Measurements from ENCODE around the gene PGM2. TPM values are rescaled to one million over a fixed set of nuclear protein-coding genes. Genes with fewer than 3 reads are reported as not detected.

The PGM2 gene
- total and polyA plus RNA-seq, 2 donors (not counting 3 experiments of a cell fraction or from before 2014, with no cell fraction given) = 17.9 to 53.9 TPM

DNA sequence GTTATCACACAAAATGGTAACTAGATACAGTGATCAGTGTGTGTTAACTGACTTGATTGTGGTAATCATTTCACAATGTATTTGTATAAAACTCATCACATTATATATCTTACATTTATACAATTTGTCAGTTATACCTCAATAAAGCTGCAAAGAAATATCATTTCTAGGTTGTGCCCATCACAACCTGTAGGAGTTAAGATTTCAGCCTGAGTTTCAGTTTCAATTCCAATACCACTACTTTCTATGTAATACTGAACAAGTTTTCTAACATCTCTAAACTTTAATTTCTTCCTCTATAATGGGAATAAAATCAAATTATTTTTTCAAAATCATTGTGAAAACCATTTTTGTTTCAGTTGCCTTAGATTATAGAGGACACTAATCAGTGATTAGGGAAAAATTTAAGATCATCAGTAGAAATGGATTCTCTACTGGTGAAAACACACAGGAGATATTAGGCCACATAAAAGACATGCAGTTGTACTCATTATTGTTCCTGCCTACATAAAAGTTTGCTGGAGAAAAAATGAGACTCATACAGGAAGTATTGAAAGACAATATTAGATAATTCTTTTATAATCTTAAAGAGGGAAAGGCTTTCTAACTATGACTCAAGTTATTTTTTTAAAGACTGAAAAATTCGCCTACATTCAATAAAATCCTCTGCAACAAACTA lies 46.0 kb downstream of the PGM2 start:
- Histone ChIP-seq H3K79me2 (ENCODE audit: control insufficient read depth, insufficient read depth, low read length) (no peaks in the 10 kb centered on the region), H3K27me3 (ENCODE audit: control insufficient read depth in 2 of 2, insufficient read depth in 2 of 2, low read length in 2 of 2) (no peaks in the 10 kb centered on the region), H3K36me3 (ENCODE audit: control insufficient read depth in 2 of 2, extremely low read depth in 1 of 2, insufficient read depth in 2 of 2, low read length in 2 of 2) (no peaks in the 10 kb centered on the region), H3K9ac (replicated peaks; ENCODE audit: extremely low read depth, insufficient read depth, low read length) (no peak overlapping the region), H3K9me1 (replicated peaks; ENCODE audit: control insufficient read depth, extremely low read depth, insufficient read depth, low read length) (no peaks in the 10 kb centered on the region), H3K9me3 (replicated peaks; ENCODE audit: control insufficient read depth, insufficient read depth, low read length) (no peaks in the 10 kb centered on the region), H3K4me1 (ENCODE audit: control insufficient read depth, extremely low read depth, insufficient read depth, low read length) (no peaks in the 10 kb centered on the region), H4K20me1 (replicated peaks; ENCODE audit: control insufficient read depth, extremely low read depth, insufficient read depth, low read length) (no peaks in the 10 kb centered on the region), H3K4me3 (replicated peaks in 1 of 3; ENCODE audit: insufficient read depth in 1 of 3, low read depth in 1 of 3, low read length in 3 of 3) (no peak overlapping the region), H3K4me2 (ENCODE audit: insufficient read depth, low read length) (no peak overlapping the region), H3K27ac (ENCODE audit: insufficient read depth, low read depth, low read length) (no peak overlapping the region), H2AFZ (ENCODE audit: low read depth, low read length) (no peak overlapping the region)
- no TSS peak for BruUV-seq (replicated peaks)
- FAIRE-seq = no peak
- intact Hi-C loops (cut with micrococcal nuclease) = no loop called here
- POLR2A ChIA-PET = no interaction called here
- no peak for DNase-seq (ENCODE audit: low read depth, low spot score)
- no peak for TF ChIP-seq FOS (IDR thresholded peaks at IDR 0.05; ENCODE audit: borderline replicate concordance, insufficient read depth, low read length)
- TF ChIP-seq, protein P1, sequence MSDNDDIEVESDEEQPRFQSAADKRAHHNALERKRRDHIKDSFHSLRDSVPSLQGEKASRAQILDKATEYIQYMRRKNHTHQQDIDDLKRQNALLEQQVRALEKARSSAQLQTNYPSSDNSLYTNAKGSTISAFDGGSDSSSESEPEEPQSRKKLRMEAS (IDR thresholded peaks at IDR 0.05; ENCODE audit: insufficient read depth, insufficient read length) = no peak
- TF ChIP-seq EZH2 (IDR thresholded peaks at IDR 0.05; ENCODE audit: borderline replicate concordance, low read depth, low read length, severe bottlenecking) = no peak
- no peak for TF ChIP-seq POLR2AphosphoS5 (IDR thresholded peaks at IDR 0.05; ENCODE audit: insufficient read depth, low read depth, low read length)
- no peak for TF ChIP-seq MYC (IDR thresholded peaks at IDR 0.05; ENCODE audit: low read depth, low read length)
- TF ChIP-seq GATA2 (IDR thresholded peaks at IDR 0.05; ENCODE audit: insufficient read depth, insufficient read length, low read depth, low read length) = no peak
- TF ChIP-seq, protein P2, sequence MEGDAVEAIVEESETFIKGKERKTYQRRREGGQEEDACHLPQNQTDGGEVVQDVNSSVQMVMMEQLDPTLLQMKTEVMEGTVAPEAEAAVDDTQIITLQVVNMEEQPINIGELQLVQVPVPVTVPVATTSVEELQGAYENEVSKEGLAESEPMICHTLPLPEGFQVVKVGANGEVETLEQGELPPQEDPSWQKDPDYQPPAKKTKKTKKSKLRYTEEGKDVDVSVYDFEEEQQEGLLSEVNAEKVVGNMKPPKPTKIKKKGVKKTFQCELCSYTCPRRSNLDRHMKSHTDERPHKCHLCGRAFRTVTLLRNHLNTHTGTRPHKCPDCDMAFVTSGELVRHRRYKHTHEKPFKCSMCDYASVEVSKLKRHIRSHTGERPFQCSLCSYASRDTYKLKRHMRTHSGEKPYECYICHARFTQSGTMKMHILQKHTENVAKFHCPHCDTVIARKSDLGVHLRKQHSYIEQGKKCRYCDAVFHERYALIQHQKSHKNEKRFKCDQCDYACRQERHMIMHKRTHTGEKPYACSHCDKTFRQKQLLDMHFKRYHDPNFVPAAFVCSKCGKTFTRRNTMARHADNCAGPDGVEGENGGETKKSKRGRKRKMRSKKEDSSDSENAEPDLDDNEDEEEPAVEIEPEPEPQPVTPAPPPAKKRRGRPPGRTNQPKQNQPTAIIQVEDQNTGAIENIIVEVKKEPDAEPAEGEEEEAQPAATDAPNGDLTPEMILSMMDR (IDR thresholded peaks at IDR 0.05; ENCODE audit: extremely low read depth in 1 of 2, insufficient read depth in 1 of 2, low read depth in 1 of 2, low read length in 2 of 2) = no peak
- dilution Hi-C loops (cut with MboI; ENCODE audit: extremely low pct_ligation_motif_present, low sequenced_read_pairs) = no loop called here
- CTCF ChIA-PET = no interaction called here
